Smooth muscle cell of bladder (primary cell): ENCODE measurements around the gene SP9. TPM values are rescaled to one million over a fixed set of nuclear protein-coding genes. Genes with fewer than 3 reads are reported as not detected.

Experiments used
- total RNA-seq: library from RNA; depleted of rRNA; stranded (reverse); fragments of >200 nt; gene quantifications from 2 replicates; pipeline ENCODE4 v1.2.3, GENCODE V29; 2014

SP9 gene
- not detected in 2 replicates for total RNA-seq

GRCh38 chr2:174334781-174335251 is at the start of gene SP9:
Gene SP9 (plus strand): TSS chr2:174334954. CDS start chr2:174335093, 139 bp downstream.

Other genes with a start within 250 kb of the SP9 start
- gene OLA1, start 86.4 kb upstream of the SP9 start, total RNA-seq, result 88.9 and 95.9 TPM in 2 replicates
- gene SCRN3, start 60.8 kb downstream of the SP9 start, total RNA-seq, result 23.8 and 26.2 TPM in 2 replicates
- gene GPR155, start 152.1 kb downstream of the SP9 start, total RNA-seq, result 4.8 and 6.1 TPM in 2 replicates